HepG2 (cell line): ENCODE results near the gene SLC1A5. TPM values are rescaled to one million over a fixed set of nuclear protein-coding genes. Genes with fewer than 3 reads are reported as not detected.
A peak's percentile ranks its signal among the peaks of the same experiment; 100 is the strongest.

Experiments used
- ATM ChIP-seq: fragments of 450-650 bp; IDR thresholded peaks from 2 replicates; pipeline ENCODE4 v1.7.1; 2017; ENCODE audit warnings: mild to moderate bottlenecking, borderline replicate concordance
- FUBP1 ChIP-seq: sonication (generic); formaldehyde crosslinking; IDR thresholded peaks from 2 replicates; pipeline ENCODE4 v1.5.1; 2020; ENCODE audit warnings: missing genetic modification reagents, mild to moderate bottlenecking, borderline replicate concordance
- MAZ ChIP-seq, 2 experiments: sonication (generic) in 1 of 2; formaldehyde crosslinking in 1 of 2; IDR thresholded peaks; 2 replicates each; pipeline versions ENCODE4 v1.5.0 to v1.6.1; 2012 to 2020; ENCODE audit warnings: low read depth in 2 of 2, mild to moderate bottlenecking in 2 of 2, borderline replicate concordance in 1 of 2, improper control_type of control experiment in 1 of 2, low read length in 1 of 2, missing genetic modification reagents in 1 of 2, moderate library complexity in 1 of 2
- MTA1 ChIP-seq: sonication (generic); formaldehyde crosslinking; IDR thresholded peaks from 2 replicates; pipeline ENCODE4 v1.4.0; 2020; ENCODE audit warnings: missing genetic modification reagents, mild to moderate bottlenecking, borderline replicate concordance
- PATZ1 ChIP-seq: sonication (generic); formaldehyde crosslinking; IDR thresholded peaks from 2 replicates; pipeline ENCODE4 v1.4.0; 2020; ENCODE audit warnings: missing genetic modification reagents
- RXRA ChIP-seq: sonication (generic); formaldehyde crosslinking; IDR thresholded peaks from 2 replicates; pipeline ENCODE4 v1.5.1; 2020; ENCODE audit warnings: missing genetic modification reagents
- RXRB ChIP-seq: IDR thresholded peaks from 2 replicates; pipeline ENCODE4 v1.6.1; 2016; ENCODE audit warnings: borderline replicate concordance, missing genetic modification reagents, missing compliant biosample characterization
- SIN3A ChIP-seq: IDR thresholded peaks from 2 replicates; pipeline ENCODE4 v1.6.1; 2011; ENCODE audit warnings: low read depth, mild to moderate bottlenecking, control low read depth, low read length, borderline replicate concordance
- SMYD3 ChIP-seq: sonication (generic); formaldehyde crosslinking; IDR thresholded peaks from 2 replicates; pipeline ENCODE4 v1.8.1; 2023; ENCODE audit warnings: mild to moderate bottlenecking, missing genetic modification reagents
- ZBTB25 ChIP-seq: IDR thresholded peaks from 2 replicates; pipeline ENCODE4 v1.6.1; 2018; ENCODE audit warnings: missing genetic modification reagents
- ZBTB3 ChIP-seq: sonication (generic); formaldehyde crosslinking; IDR thresholded peaks from 2 replicates; pipeline ENCODE4 v1.4.0; 2020; ENCODE audit warnings: low read depth, mild to moderate bottlenecking, moderate library complexity, missing genetic modification reagents, borderline replicate concordance
- ZBTB46 ChIP-seq: sonication (generic); formaldehyde crosslinking; IDR thresholded peaks from 2 replicates; pipeline ENCODE4 v1.4.0; 2020; ENCODE audit warnings: mild to moderate bottlenecking, missing genetic modification reagents, borderline replicate concordance
- ZEB1 ChIP-seq: IDR thresholded peaks from 2 replicates; pipeline ENCODE4 v1.6.1; 2012; ENCODE audit warnings: mild to moderate bottlenecking, low read depth, inconsistent platforms; ENCODE audit not compliant: insufficient replicate concordance
- ZMAT5 ChIP-seq: sonication (generic); formaldehyde crosslinking; IDR thresholded peaks from 2 replicates; pipeline ENCODE4 v1.5.0; 2020; ENCODE audit warnings: mild to moderate bottlenecking, low read depth, missing genetic modification reagents, borderline replicate concordance
- ZNF18 ChIP-seq: sonication (generic); formaldehyde crosslinking; IDR thresholded peaks from 2 replicates; pipeline ENCODE4 v1.8.0; 2022; ENCODE audit warnings: mild to moderate bottlenecking, missing genetic modification reagents; ENCODE audit not compliant: insufficient replicate concordance
- ZNF230 ChIP-seq: sonication (generic); formaldehyde crosslinking; IDR thresholded peaks from 2 replicates; pipeline ENCODE4 v1.4.0; 2020; ENCODE audit warnings: mild to moderate bottlenecking, missing genetic modification reagents
- ZNF451 ChIP-seq: sonication (generic); formaldehyde crosslinking; IDR thresholded peaks from 2 replicates; pipeline ENCODE4 v1.5.0; 2020; ENCODE audit warnings: mild to moderate bottlenecking, missing genetic modification reagents
- ZNF629 ChIP-seq: sonication (generic); formaldehyde crosslinking; conservative IDR thresholded peaks from 2 replicates; pipeline ENCODE4 v1.5.0; 2020; ENCODE audit warnings: missing genetic modification reagents
- ZNF879 ChIP-seq: sonication (generic); formaldehyde crosslinking; IDR thresholded peaks from 2 replicates; pipeline ENCODE4 v1.8.1; 2023; ENCODE audit warnings: missing genetic modification reagents
- polyA plus RNA-seq, 8 experiments: library from polyadenylated mRNA; depleted of rRNA in 3 of 8; stranded (reverse) in 7 of 8; unstranded in 1 of 8; fragments of >200 nt; fragmentation: Illumina TruSeq in 4 of 8; extraction: Trizol in 4 of 8; gene quantifications; 2 replicates each; pipeline versions ENCODE4 v1.2.1 to v1.2.3, GENCODE V29; 2011 to 2016; ENCODE audit warnings: low read depth in 4 of 8, missing spikeins in 1 of 8, mixed read lengths in 1 of 8; ENCODE audit not compliant: insufficient read depth in 1 of 8
- total RNA-seq, 5 experiments: library from RNA; depleted of rRNA; stranded (reverse); fragments of >200 nt; fragmentation: Illumina TruSeq; extraction: Trizol; gene quantifications; 2 replicates each; pipeline ENCODE4 v1.2.3, GENCODE V29; 2016; ENCODE audit warnings: low read depth in 1 of 5

The SLC1A5 gene
- total and polyA plus RNA-seq, 2 of the 13 experiments (the other 11 are each of a cell fraction or from before 2014, with no cell fraction given) = 120 to 159 TPM

- TF ChIP-seq SIN3A (no peak), ZNF18 (no peak), MAZ (IDR thresholded peaks at IDR 0.05; ENCODE audit: borderline replicate concordance, low read depth, low read length) (0 out of 2 replicates have a peak, but pooled peaks have one; percentile 52), MAZ (CRISPR knock-in tag; IDR thresholded peaks at IDR 0.05; ENCODE audit: low read depth) (0 out of 2 replicates have a peak, but pooled peaks have one; percentile 12), ZNF879 (CRISPR knock-in tag) (no peak), FUBP1 (no peak), ZBTB46 (no peak), ZBTB3 (CRISPR knock-in tag) (no peak), PATZ1 (CRISPR knock-in tag) (peak; percentile 21; the same call in 1 of the 2 replicates), ZEB1 (no peak), RXRA (CRISPR knock-in tag) (no peak), ZBTB25 (CRISPR knock-in tag) (no peak), ZNF451 (CRISPR knock-in tag) (no peak), ATM (no peak), SMYD3 (CRISPR knock-in tag) (no peak), ZNF629 (CRISPR knock-in tag) (no peak), MTA1 (no peak), RXRB (CRISPR knock-in tag) (no peak), ZNF230 (CRISPR knock-in tag) (no peak), ZMAT5 (no peak)
Observed at GRCh38 chr19:46746281-46747057, 41.9 kb downstream of the SLC1A5 start, which contains the start of gene STRN4 (continued).
